Stimulated activated CD8-positive, alpha-beta memory T cell treated with anti-CD3 and anti-CD28 coated beads, Interleukin-7, amount 100 ng/mL, for 24 hours (primary cell): ENCODE results near the gene RPTOR.

Experiments used
- DNase-seq: peaks from one replicate; pipeline ENCODE4 v3.0.0-alpha.2; 2020; ENCODE audit warnings: low read depth

RPTOR gene

DNA sequence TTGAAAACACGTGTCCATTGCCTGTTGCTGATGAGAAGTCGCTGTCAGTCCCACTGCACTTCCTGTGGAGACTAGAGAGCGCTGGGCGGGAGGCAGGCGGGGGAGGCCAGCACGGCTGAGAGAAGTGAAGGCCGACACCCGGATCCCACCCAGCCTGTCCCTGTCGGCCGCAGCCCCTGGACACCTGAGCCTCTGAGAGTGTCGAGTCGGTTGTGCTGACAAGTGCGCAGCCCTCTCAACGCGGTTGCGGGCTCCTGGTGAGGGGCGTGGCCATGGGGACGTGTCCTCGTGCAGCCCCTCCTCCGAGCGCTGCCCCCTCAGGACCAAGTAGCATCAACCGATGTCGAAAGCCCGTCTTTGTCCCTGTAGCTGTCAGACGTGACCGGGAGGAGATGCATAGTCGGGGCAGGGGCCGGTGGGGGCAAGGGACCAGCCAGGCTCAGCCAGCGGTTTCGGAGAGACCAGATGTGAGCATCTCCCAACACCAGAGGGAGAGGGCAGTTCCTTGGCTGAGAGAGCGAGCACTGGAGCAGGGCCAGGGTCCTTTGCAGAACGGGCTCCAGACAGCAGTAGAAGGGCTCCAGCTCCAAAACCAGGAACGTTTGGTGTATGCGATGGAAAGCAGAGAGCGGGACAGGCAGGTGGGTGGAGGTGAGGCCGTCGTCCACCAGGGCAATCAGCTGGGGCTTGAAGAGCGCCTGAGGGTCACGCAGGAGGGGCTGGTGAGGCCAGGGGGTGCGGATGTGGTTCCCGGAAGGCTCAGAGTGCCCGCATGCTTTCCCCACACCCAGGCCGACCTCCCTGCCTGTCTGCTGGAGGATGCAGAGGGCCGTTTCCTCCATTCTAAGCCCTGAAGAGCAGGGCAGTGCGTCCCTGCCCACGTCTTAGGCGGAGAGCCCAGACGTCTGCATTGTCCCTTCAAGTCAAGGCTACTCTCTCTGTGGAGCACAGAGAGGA lies 403.7 kb downstream of the RPTOR start:
- DNase-seq, result no peak

DNA sequence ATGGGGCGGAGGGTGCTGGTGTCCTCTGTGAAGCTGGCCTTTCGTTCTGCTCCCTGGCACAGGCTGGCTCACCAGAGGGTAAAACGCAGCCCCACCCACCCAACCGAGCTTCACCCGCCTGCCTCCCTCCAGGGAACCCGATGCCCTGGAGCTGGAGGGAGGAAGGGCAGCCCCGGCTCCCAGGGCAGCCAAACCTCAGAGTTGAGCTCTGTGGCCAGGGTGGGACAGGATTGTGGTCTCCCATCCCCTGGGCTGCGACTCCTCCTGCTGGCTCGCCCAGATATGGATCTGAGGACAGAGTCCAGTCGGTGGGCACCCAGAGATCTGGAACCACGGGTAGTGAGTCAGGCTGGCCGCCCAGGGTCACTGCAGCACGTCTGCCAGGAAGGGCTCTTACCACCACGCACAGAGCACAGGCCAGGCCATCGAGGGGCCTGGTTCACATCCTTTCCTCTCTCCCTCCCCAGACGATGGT lies 404.4 kb downstream of the RPTOR start:
- no peak for DNase-seq

DNA sequence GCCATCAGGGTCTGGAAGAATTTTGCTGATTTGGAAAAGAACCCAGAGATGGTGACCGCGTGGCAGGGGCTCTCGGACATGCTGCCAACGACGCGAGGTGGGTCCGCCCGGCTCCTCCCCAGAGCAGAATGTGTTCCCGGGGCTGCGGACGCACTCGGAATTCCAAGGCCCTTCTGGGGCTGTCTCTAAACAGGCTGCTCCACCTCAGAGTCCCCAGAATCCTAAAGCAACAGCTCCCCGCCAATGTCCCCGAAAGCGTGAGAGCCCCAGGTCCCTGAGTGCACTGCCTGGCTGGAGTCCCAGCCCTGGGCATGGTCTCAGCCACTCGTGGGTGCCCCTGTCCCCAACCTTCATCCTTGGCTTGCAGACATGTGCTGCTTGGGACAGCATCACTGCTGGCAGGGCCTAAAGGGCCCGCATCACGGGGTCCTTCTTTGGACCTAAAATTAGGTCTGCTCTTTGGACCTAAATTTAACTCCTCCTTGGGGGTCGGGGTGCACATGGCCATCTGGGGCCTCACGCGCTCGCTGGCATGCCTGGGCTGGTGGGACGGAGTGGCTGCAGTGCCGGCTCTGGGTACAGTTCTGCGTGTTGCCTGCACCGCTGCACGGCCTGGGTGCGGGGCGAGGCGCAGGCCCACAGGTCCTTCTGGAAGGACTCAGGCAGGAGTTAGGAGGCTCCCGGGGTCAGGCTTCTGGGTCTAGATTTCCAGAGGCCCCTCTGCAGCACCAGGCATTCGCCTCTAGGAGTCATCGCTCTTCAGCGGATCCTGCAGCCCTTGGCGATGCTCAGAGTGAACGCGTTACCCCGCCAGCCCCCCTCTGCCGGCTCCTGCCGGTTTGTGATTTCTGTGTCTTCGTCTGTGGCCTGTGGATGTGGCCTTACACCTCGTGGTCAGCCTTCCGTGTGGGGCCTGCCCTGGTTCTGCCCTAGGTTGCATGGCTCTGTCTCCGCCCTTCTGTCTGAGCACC lies 405.1 kb downstream of the RPTOR start:
- no peak for DNase-seq

DNA sequence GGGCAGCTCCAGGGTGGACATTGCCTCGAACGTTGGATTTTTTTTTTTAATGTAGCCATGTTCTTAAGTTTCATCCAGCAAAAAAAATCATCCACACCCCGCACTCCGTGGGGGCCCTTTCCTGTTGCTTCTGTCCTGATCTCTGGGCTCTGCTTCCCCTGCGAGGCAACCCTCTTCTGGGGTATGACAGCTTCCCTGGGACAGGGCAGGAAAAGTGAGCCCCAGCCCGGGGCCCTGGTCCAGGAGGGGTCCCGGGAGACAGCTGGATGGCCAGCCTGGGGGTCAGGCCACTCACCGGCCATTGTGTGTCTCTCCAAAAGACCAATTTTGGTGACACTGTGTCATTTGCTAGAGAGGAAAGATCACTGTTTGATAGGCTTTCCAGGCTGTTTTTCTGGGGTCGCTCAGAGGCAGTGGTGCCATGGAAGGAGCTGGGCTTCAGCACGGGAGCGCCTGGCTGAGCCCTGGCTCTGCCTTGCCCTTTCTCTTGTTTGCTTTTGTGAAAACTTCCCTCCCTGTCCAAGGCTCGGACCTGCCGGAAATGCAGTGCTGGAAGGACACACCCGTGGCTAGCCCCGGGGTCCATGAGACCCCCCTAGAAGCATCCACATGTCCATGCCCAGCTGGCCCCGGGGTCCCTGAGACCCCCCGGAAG lies 406.0 kb downstream of the RPTOR start:
- no peak for DNase-seq

DNA sequence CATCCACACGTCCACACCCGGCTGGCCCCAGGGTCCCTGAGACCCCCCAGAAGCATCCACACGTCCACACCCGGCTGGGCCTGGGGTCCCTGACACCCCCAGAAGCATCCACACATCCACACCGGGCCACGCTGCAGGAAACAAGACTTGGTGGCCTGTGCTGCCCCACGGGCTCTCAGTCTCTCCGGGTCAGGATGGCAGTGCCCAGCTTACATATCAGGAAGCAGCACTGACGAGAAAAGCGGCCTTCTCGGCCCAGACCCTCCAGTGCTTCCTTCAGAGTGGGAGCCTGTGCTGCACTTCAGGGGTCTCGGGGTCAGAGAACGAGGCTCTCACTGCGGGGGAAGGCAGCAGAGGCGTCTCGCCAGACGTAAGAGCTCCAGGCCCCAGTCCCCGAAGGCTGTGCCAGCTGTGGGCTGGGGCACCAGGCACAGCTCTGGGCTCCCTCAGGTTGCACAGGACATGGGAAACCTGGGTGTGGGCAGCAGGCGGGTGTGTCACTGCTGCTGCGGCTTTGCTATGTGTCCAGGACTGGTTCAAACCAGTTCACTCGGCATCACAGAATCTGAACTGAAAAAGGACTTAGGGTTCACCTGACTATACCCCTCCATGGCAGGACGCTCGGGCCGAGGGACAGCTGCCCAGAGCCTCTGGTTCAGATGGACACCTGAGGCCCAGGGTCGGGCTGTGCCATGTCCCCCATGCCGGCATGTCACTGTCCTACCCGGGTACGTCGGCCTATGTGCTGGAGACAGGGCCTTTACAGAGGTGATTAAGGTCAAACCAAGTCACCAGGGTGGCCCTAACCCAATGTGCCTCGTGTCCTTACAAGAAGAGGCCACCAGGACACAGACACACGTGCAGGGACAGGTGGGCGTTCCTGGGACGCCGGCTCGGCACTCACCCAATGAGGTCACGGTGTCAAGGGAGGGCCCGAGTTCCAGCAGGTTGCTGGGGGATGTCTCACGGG lies 406.8 kb downstream of the RPTOR start:
- DNase-seq, result no peak

DNA sequence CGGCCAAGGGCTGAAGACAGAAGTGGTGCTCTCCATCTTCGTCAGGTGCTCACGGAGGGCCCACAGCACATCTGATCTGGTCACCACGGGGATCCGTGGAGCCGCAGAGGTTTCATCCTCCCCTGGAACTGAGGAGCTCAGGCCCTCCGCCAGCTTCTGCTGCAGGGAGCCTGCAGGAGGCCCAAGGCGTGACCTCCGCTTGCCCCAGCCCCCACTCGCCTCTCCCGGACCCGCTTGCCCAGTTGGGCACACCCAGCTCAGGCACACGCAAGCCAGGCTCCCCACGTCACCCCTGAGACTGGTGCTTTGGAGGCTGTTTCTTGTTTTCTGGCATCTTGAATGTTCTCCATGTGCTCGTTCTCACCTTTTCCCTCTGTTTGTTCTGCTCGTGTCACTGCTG lies 407.7 kb downstream of the RPTOR start:
- no peak for DNase-seq

DNA sequence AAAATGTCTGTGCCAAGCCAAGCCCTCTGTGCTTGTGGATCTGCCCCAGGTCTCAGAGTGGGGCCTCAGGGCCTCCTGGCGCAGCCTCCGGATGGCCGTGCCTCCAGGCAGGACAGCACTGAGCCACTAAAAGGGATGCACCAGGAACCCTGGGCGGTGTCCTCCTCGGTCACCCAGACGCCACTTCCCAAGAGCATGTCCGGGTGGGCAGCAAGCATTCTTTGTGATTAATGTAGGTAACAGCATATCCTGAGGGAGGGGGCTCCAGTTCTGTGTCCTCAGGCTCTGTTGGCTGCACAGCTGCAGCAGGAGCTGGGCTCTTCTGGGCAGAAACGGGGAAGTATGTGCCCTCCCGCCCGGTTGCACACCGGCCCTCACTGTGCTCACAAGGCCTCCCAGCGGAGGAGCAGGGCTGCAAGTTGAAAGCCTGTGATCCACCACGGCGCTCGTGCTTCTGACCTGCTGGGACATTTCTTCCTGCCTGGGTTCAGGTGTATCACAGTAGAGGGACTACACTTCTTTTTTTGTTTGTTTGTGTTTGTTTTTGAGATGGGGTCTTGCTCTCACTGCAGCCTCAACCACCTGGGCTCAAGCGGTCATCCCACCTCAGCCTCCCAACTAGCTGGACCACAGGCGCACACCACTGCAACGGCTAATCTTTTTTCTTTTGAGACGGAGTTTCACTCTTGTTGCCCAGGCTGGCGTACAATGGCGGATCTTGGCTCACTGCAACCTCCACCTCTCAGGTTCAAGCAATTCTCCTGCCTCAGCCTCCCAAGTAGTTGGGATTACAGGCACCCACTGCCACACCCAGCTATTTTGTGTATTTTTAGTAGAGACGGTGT lies 409.1 kb downstream of the RPTOR start:
- no peak for DNase-seq

DNA sequence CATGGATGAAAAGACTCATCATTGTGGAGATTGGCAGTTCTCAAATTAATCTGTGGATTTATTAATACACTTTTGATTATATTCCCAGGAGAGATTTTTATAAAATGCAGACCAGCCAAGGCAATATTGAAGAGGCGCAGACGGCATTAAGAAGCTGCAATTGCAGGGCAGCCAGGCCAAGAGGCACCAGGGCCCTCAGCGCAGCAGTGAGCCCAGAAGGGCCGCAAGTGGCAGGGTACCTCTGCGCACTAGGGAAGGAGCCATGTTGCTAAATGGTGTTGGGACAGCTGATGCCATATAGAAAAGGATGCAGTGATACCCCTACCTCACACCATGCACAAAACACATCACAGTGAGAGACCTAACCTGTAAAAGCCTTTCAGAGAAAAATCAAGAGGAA lies 410.4 kb downstream of the RPTOR start:
- DNase-seq, result no peak

DNA sequence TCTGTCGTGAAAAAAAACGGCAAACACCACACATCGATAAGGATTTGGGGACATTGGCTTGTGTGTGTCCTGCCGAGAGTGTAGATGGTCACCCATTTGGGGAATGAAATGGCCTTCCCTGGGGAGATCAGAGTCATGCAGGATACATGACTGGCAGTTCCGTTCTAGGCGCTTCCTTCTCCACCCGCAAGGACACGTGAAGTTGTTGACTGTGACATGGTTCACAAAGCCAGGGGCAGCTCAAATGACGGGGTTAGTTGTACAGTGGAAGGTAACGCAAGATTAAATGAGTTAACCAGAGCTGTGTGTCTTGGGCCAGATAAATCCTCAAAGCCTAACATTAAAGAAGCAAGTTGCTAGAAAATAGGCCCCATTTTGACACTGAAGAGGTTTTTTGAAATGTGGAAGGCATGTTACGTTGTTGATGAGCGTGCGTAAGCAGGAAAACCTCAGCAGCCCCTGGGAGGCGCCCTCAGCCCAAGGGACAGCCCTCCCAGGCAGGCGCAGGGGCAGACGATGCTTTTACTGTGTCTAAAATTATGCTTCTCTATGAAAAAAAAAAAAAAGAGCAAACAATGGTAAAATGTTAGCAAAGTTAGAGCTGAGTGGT lies 411.1 kb downstream of the RPTOR start:
- DNase-seq, result no peak

DNA sequence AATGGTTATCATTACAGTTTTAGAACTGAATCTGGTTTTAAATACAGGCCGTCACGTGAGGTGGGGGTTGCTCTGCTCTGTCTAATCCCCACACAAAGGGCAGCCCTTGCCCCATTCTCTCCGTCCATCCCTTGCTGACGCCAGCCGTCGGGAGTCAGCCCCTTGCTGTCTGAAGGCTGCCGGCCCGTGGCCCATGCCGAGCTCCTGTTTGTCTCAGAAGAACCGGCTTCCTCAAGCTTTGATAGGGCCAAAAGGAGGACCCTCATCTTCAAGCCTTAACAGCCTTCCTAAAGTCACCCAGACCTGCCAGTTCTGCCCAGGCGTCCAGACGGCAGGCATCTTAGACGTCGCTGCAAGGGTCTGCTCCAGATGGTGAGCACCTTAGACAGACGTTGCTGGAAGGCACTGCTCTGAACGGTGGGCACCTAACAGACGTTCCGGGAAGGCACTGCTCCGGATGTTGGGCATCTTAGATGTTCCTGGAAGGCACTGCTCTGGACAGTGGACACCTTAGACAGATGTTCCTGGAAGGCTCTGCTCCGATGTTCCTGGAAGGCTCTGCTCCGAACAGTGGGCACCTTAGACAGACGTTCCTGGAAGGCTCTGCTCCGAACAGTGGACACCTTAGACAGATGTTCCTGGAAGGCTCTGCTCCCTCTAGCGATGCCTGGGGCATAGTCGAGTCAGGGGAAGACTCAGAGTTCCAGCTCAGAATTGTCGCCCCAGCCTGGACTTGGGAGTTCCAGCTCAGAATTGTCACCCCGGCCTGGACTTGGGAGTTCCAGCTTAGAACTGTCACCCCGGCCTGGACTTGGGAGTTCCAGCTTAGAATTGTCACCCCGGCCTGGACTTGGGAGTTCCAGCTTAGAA lies 411.9 kb downstream of the RPTOR start:
- no peak for DNase-seq

DNA sequence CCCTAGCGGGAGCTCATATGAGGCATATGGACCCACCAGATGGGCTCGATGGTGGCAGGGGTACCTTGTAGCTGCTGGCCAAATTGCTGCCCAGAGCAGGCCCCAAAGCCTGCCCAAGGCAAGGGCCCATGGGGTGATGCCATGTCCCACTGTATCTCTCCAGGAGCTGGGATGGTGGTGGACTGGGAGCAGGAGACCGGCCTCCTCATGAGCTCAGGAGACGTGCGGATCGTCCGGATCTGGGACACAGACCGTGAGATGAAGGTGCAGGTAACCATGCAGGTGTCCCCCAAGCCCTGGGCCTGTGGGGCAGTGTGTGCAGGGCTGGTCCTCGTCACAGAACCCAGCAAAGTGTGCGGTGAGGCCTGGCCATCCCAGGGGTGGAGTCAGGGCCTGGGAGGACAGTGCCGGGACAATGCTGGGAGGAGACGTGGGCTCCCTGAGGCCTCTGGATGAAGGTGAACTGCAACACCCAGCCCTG lies 412.9 kb downstream of the RPTOR start:
- DNase-seq, result no peak

DNA sequence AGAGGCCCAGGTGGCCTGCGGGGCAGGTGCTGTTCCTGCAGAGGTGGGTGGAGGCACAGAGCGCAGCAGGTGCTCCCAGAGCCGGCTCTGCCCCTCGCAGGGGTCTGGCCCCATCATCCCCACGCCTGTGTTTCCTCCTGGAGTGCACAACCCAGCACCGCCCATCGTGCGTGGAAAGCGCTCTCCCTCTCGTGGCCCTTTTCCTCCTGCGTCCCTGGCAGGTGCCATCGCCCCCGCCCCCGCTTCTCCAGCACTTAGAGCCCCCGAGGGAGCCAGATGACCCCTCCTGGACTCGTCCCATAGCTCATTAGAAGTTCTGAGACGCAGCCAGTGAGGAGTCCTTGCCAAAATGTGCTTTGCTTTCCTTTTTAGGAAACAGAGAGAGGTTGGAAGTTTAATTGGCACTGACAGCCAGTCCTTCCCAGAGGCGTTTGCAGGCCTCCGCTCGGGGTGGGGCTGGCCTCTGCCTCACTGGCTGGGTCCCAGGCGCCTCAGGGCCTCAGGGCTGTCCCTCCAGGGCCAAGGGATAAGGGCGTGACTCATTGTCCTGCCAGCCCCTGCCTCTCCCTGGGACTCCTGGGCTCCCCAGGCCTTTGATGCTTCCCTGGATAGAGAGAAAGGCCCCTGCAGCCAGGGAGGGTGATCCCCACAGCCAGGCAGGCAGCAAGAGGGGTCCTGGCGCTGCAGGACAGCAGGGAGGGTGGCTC lies 414.8 kb downstream of the RPTOR start:
- DNase-seq, result no peak

DNA sequence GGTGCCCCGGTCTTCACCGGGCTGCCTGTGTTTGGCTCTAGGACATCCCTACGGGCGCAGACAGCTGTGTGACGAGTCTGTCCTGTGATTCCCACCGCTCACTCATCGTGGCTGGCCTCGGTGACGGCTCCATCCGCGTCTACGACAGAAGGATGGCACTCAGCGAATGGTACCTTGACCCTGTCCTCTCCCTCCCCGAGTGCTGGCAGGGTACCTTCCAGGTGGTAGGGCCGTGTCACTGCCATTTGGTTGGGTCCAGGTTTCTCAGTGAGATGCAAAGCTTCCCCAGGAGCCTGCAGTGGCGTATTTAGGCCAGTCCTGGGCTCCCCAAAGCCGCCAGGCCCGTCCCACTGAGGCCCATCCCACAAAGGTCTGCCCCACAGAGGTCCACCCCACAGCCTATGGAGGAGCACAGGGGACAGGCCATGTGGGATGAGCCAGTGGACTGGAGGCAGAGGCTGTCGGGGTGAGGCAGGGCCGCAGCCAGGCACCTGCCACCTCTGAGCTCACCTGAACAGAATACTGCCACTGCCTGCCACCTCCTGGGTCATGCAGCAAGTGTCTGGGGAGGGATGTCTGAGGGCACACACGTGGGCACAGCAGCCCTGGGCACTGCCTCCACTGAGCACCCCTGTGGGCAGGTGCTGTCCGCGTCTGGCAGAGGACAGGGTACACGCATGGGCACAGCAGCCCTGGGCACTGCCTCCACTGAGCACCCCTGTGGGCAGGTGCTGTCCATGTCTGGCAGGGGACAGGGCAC lies 415.6 kb downstream of the RPTOR start:
- DNase-seq, result no peak

DNA sequence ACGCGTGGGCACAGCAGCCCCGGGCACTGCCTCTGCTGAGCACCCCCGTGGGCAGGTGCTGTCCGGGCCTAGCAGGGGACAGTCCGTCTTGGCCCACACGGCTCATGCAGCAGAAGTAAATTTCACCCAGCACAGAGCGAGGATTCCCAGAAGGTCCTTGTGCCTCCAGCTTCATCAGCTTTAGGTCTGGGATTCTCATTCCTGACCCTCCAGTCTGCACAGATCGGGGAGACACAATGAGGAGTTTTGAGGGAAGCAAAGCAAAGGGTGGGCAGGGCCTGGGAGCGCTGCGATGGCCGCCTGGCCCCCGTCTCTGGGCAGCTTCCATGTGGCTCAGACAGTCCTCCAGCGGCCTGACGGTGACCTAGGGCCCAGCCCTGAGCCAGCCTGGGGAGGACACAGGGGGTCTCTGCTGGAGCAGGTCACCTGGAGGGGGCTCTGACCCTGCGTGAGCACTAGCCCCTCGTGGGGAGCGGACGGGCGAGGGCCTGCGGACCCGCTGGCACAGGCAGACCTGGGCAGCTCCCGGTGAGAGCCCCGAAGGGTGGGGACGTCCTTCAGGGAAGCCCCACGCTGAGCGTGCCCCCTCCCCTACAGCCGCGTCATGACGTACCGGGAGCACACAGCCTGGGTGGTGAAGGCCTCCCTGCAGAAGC lies 416.3 kb downstream of the RPTOR start:
- no peak for DNase-seq

DNA sequence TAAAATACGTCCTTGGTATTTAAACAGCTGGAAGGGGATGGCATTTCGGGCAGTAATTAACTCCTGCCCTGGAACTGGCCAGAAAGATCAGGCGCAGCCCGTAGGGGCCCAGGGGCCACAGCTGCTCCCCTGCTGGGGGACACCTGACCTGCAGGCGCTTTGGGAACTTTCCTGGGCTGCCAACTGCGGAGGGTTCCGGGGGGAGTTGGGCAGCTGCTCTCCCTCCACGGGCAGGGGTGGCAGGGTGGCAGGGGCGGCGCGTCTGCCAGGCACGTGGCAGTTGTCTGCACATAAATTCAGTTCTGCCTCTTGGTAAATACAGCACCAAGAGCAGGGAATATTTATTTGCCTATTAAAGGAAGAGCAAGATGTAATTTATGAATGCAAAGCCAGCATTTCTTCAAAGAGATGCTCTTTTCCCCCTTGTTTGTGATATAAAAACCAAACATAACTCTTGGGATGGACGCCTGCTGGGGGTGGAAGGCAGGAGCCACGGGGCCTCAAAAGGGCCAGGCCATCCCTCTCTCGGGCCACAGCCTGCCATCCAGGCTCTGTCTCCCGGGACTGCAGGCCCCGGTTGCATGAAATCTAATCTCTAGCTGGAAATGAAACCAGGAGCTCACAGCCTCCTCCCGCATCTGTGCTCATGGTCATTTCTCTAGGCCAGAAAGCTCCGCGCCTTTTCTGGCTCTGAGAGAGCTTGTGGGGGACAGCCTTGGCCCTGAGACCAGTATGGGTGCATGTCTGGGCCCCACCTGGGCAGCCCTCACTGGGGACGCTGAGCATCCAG lies 417.1 kb downstream of the RPTOR start:
- no peak for DNase-seq
